HG02642 (cell line): ENCODE measurements around the gene ELL2.
A peak's percentile ranks its signal among the peaks of the same experiment; 100 is the strongest.

Experiments used
- ATAC-seq: cut with Tn5 transposase; IDR thresholded peaks from one replicate; pipeline ENCODE4 v1.9.1; 2021; ENCODE audit warnings: mild to moderate bottlenecking; ENCODE audit not compliant: unreplicated experiment, poor library complexity

The ELL2 gene

DNA sequence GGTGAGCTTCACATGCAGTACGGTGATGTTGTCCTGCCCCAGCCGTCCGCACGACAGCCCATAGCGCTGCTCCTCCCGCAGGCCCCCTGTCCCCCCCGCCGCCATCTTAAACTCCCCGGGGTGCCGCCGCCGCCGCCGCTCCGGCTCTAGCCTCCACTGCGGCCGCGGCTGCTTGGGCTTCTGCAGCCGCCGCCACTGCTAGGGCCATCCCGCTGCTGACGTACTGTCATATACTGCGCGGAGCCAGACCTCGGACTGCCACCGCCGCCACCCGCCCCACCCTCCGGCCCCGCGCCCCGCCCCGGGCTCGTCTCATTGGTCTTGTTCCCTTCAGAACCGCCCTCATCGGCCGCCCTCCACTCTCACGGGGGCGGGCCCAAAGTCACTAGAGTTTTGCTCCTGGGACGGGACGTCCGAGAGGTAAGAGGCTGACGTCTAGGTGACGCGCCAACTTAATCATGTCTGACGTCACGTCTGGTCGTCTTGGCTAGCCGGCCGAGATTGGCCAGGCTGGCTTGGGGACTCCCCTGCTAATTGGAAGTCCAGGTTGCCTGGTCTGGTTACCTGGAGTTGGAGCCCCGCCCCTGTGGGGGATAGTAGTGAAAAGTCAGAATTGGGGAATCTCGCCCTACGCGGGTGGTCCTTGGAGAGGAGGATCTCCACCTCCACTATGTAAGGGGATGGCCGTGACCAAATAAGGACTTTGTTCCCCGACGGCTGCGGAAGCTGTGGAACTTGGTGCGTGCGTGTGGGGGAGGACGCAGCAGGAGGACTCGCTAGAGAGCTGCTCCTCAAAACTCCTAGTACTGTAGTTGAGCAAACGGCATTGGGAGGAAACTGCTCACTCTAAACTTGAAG is at the start of gene ELL2:
ELL2 (minus strand) TSS at position 235 of the 858 bp plus-strand sequence; CDS start at position 105, 130 bp downstream.
- ATAC-seq: peak; percentile 89

DNA sequence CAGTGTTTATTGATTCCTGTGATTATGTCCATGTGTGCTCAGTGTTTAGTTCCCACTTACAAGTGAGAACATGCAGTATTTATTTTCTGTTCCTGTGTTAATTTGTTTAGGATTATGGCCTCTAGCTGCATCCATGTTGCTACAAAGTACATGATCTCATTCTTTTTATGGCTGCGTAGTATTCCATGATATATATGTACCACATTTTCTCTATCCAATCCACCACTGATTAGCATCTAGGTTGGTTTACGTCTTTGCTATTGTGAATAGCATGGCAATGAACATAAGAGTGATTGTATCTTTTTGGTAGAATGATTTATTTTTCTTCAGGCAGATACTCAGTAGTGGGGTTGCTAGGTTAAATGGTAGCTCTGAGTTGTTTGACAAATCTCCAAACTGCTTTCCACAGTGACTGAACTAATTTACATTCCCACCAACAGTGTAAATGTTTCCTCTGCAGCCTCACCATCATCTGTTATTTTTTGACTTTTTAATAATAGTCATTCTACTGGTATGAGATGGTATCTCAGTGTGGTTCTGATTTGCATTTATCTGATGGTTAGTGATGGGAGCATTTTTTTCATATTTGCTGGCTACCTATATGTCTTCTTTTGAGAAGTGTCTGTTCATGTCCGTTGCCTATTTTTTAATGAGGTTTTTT is 47.5 kb upstream of the ELL2 start:
- ATAC-seq: no peak

DNA sequence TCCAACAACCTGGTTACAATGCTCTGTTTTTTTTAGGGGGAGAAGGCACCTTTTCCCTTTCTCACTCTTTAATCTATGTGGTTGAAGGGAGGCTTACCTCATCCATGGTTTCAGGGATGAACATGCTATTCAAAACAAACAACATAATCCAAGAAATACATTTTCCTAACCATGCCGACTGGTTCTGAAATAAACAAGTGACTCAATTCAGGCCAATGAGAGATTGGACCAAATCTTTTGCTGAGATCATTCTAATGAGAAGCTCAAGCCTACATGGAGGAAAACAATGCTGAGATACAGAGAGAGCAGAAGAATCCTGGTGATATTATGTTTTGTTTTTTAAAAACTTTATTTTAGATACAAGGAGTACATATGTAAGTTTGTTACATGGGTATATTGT is 46.8 kb upstream of the ELL2 start:
- no peak for ATAC-seq

DNA sequence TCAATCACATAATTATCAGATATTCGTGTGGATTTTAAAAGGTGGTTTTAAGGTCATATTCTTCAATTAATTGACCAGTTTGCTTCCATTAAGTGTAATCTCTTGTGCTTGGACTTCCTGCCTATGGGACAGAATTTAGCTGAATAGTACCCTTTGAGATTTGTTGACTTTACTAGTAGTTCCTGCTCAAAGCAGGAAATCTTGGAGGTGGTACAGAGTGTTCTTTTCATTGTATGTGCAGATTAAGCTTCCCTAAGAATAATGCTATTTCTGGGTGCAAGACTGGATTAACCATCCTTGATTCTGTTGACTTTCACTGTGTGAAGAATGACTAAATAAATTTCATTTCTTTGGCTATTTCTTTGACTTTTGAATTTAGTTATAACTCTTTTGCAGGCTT is 45.4 kb upstream of the ELL2 start:
- no peak for ATAC-seq

DNA sequence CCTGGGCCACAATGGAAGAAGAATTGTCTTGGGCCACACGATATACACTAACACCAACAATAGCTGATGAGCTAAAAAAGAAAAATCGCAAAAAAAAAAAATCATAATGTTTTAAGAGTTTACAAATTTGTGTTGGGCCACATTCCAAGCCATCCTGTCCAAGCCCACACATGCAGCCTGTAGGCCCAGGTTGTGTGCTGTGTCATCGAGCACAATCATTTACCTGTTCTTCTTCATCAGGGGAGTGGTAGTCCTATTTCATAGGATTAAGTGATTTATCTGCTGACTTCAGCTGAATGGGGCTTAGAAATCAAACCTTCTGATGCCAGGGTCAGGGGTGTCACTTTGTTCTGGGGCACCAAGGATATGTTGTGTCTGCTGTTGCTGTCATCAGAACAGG is 44.6 kb upstream of the ELL2 start:
- no peak for ATAC-seq

DNA sequence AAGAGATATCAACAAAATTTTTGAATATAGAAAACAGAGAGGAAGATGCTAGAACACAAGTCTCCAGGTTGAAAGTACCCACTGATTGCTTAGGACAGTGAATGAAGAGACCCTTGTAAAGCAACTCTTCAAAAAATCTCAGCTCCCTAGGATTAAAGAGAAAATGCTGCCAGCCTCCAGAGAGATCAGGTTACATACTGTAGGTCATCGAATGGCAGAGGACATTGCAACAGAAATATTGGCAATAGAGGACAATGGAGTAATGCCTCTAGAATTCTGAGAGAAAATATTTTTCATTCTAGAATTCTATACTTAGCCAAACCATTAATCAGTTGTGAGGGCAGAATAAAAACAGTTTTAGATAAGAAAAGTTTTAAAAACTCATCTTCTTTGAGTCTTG is 43.1 kb upstream of the ELL2 start:
- no peak for ATAC-seq

DNA sequence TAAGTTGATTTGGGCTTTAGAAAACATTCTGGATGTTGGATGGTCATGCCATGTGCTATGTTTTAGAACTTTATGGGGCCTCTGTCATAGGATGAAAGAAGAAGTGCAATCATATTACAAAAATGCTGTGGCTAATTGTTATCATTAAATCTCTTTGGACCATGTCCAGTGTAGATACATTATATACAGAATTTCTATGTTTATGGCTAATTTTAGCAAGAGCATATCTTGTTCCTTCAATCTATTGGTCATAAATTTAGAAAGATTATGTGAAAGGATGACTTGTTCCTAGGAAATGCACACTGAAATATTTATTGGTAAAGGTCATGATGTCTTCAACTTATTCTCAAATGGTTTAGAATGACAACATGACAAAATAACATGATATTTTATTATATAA is 42.4 kb upstream of the ELL2 start:
- no peak for ATAC-seq

DNA sequence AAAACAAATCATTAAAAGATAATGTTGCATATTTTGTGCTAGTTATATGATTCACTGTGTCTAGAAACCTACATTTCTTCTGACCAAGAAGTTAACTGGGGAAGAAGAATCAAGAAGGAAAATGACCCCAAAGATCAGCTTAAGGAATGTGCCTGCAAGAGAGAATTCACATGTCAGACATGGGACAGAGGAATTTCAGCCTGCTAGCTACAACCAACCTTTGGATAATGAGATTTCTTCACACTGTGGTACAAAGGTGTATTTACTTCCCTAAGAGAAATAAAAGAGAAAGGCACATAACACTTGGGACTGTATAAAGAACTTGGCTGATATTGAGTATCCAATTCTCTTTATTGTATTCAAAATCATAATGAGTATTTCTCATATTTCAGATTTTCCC is 39.6 kb upstream of the ELL2 start:
- no peak for ATAC-seq

DNA sequence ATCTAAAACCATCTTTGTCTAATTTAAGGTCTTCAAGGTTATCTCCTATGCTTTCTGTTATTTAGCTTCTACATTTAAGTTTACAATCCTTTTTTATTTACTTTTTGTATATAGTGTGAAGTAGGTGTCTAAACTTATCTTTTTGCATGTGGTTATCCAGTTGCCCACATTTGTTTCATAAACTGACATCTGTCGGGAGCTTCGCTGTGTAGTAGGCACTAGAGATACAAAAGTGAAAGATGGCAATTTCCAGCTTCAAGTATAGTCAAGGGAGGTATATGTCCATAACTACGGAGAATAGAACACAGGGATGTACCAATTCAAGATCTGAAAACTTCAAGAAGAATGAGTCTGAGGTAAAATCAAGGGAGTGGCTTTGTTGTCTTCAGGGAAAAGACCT is 38.7 kb upstream of the ELL2 start:
- no peak for ATAC-seq

DNA sequence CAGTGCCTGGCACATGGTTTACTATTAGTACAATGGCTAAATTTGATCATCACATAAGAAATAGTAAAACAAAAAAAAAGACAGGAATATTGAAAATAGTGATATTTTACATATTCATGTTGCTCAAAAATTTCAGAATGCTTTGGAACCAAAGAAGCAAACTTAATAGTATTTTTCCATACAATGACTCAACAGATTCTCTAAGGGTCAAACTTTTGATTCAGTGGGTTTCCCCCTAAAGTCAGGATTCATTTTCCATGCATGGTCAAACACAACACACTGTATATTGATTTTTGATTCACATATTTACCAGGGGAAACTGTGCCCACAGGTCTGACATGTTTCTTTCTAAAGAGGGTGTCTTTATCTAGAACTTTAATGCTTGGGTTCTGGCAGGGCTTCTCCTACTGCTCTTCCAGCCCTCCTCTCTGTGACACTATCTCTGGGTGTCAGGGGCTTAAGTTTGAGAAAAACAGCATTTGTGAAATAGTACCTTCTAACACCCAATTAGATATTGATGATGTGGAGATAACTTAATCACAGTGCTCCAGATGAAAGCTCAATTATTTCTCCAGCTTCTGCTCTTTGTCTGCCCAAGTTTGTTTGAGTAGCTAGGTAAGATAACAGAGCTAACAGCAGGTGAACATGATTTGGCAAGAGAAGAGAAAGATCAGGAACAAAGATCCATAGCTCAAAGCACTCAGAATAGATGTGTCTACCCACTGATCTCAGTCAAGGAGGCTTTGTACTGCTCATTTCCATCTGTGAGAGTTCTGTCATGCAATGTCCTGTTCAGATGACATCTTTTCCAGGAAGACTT is 35.5 kb upstream of the ELL2 start:
- ATAC-seq: no peak

DNA sequence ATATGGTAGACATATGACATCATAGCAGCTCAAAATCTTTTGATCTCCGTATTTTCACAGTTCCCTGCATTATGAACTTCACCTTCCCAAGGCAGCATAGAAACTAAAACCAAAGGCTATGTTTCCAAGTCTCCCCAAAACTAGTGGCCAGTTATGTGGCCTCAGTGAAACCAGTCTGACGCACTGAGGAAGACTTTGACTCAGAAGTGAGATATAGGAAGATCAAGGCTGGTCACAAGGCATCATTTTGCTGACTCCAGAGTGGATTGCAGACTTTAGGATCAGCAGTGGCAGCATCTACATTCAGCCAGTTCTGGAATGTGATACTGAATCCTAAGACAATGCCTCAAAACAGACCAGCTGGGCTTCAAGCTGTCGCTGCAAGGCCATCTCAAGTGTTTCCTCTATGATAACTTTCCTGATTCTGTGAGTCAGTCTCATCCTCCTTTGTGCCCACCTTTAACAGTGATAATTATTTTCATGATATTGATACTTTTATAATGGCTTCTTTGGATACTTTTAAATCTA is 34.4 kb upstream of the ELL2 start:
- no peak for ATAC-seq

DNA sequence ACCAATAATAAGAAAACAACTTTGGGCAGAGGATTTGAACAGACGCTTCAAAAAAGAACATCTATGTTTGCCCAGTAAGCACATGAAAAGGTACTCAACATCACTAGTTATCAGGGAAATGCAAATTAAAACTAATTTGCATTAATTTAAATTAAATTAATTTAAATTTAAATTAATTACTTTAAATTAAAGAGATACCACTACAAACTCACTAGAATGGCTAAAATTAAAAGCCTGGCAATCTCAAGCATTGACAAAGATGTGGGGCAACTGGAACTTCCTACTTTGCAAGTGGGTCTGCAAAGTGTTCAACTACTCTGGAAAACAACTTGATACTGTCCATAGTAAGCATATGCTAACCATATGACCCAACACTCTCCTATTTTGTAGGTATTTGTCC is 32.1 kb upstream of the ELL2 start:
- ATAC-seq: no peak

DNA sequence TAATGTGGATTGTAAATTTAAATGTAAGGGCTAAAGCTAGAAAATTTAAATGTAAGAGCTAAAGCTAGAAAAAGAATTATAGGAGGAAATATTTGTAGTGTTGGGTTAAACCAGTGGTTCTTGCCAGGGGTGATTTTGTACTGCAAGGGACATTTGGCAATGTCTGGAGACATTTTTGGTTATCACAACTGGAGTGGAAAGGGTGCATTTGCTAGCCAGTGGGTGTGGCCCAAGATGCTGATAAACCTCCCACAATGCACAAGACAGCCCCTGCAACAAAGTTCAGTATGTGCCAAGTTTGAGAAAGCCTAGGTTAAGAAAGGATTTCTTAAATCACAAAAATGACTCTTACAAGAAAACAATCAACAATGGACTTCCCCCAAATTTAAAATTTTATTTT is 31.6 kb upstream of the ELL2 start:
- ATAC-seq: no peak

DNA sequence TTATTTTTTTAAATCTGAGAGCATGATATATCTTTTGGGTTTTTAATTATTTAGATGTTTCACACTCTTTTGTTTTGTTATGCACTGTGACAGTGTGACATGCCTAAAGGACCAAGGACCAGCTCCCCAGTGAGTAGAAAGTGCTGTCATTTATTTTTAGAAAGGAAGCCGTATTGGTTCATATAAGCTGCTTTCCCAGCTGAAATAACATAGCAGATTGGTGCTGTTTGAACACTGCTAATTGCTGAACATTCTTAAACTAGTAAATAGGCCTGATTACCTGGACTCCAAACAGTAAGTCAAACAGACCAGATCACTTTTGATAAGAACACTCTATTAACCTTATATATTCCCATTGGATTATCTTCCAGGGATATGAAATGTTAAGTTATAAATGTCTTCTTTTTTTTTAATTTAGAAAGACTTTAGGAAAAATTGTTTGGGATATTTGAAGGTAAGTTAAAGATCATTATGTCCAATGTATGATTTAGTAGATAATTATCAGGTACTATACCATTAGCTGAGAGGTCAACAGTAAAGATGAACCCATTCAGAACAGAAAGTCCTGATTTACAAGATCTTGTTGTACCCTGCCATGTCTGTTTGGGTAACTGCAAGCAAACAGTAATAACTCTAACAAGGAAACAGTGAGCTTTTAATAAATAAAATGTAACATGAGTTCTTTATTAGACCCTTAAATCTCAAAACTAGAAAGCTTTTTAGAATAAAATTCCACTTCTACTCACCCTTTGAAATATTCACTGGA is 27.8 kb upstream of the ELL2 start:
- ATAC-seq: no peak

DNA sequence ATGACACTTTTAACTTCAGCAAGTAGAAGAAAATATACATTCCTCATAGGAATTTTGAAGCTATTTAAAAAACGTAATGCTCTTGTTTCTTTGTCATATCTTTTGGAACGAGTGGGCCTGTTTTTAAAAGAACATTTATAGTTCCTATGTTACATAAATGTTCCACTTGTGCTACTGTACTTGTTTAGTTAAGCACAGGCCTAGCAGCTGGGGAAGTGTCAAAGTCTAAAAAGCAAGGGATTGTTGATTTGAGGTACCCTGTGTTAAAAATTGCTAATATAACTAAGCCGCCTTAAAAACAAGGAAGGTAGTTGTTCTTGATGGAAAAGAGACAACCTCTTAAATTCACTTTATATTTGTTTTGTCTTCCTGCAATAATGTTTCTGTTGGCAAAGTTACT is 27.2 kb upstream of the ELL2 start:
- ATAC-seq: no peak

DNA sequence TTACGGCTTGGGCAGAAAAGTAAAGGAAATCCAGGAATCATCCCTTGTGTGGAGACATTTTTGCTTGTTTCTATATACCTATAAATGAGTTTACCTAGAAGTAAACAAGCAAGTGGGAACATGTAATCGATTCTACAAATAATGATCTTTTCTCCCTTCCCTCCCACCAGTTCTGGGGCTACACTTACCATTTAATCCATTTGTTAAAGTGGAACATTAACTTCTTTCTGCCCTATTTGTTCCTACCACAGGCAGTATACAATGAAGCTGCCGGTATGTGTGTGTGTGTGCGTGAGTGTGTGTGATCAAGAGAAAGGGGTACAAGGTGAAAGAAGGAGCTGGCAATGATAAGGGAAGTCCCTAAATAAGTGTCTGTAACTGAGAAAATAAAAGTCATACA is 26.4 kb upstream of the ELL2 start:
- ATAC-seq: no peak

DNA sequence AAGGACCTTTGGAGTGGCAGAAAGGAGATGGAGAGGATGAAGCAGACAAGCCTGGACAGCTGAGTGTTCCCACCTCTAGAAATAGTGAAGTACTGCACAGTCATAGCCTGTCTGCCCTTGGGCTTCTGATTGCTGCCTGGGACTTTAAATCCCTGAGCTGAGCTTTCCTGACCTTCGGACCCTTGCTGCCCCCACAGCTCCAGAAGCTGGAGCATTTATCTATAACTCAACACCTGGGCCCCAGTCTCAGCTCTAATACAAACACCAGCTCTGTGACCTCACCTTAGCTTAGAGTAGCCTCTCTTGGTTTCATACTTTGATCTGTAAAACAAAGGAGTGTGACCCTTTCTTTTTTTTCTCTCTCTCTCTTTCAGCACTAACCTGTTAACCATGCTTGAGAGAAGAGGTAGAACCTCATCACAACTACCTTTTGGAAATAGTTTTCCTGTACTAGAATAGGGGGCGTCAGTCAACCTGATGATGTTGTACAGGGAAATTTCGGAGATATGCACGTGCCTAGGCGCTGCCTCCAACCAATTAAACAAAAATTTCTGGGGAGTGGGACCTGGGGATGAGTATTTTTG is 25.4 kb upstream of the ELL2 start:
- no peak for ATAC-seq

DNA sequence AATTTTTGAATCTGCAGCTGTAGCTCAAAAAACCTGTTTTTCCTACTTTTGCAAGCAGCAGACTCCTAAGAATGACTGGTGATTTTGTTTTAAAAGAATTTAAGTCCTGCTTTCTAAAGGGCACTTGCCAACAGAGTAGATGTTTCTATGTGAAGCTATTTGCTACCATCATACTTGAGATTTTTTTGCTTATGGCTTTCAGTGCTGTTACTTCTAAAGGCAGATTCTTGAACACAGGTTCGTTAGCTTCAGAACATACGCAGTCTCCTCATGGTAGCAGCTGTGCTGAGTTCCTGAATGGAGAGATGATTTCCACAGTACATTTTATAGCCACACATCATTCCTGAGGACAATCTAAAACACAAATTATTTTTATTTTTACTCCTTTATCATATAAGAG is 24.4 kb upstream of the ELL2 start:
- no peak for ATAC-seq

DNA sequence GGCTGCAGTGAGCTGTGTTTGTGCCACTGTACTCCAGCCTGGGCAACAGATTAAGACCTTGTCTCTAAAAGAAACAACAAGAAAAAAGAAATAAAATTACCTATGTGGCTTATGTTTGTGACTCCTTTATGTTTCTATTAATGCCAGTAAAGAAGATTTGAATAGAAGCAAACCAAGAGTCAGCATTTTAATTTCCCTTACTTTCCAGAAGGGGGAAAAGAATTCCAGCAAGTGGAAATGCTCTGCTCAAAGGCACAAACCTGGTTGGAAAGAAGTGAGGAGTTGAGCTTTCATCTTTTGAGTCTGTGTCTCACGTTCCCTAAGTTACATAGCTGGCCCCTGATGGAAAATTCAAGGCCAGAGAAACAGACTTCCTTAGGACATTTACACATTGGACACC is 23.6 kb upstream of the ELL2 start:
- no peak for ATAC-seq
